ENCODE data around the gene SMOC1.

- TF ChIP-seq CTCF (IDR thresholded peaks at IDR 0.05; ENCODE audit: low read length) (no peak), EZH2 (IDR thresholded peaks at IDR 0.05; ENCODE audit: borderline replicate concordance, low read length) (no peak)
Observed at GRCh38 chr14:69863083-69863482, 16.1 kb upstream of the SMOC1 start.
